SH-SY5Y (cell line): ENCODE measurements around the gene EPG5.

Experiments
- GATA2 ChIP-seq: IDR thresholded peaks from 2 replicates; pipeline ENCODE4 v1.6.1; 2011; ENCODE audit warnings: mild to moderate bottlenecking, low read depth, low read length
- GATA3 ChIP-seq: IDR thresholded peaks from 2 replicates; pipeline ENCODE4 v1.6.1; 2011; ENCODE audit warnings: low read depth, mild to moderate bottlenecking, low read length, moderate library complexity

- no peak for TF ChIP-seq GATA2
- no peak for TF ChIP-seq GATA3
These were observed 114.5 kb downstream of the EPG5 start for GRCh38 chr18:45852631-45853030.
